ENCODE results near the gene RAB37.

DNA sequence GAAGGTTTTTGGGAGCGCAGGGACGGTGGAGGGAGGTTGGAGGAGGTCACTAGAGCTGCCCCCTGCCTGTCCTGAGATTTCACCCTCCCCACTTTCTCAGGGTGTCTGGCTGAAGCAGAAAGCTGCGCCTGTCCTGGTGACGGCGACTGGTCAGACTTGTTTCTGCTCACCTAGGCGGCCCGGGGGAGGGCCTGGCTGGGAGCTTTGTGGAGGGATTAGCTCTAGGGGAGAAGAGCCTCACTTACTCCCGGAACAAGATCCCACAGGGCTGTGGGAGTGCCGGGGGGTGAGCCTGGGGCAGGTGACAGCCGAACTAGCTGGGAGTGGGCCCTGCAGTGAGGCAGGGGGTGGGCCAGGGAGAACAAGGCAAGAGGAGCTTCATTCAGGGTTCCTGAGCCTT lies 22.9 kb downstream of the RAB37 start:
- TF ChIP-seq, protein P1, sequence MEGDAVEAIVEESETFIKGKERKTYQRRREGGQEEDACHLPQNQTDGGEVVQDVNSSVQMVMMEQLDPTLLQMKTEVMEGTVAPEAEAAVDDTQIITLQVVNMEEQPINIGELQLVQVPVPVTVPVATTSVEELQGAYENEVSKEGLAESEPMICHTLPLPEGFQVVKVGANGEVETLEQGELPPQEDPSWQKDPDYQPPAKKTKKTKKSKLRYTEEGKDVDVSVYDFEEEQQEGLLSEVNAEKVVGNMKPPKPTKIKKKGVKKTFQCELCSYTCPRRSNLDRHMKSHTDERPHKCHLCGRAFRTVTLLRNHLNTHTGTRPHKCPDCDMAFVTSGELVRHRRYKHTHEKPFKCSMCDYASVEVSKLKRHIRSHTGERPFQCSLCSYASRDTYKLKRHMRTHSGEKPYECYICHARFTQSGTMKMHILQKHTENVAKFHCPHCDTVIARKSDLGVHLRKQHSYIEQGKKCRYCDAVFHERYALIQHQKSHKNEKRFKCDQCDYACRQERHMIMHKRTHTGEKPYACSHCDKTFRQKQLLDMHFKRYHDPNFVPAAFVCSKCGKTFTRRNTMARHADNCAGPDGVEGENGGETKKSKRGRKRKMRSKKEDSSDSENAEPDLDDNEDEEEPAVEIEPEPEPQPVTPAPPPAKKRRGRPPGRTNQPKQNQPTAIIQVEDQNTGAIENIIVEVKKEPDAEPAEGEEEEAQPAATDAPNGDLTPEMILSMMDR (IDR thresholded peaks at IDR 0.05): no peak
- no peak for TF ChIP-seq POLR2A (IDR thresholded peaks at IDR 0.05)

Data from testis (tissue), 2 donors.